Hematopoietic multipotent progenitor cell treated with erythropoietin and hydrocortisone succinate and interleukin-3 and kit ligand, for 17 days (in vitro differentiated cells): ENCODE results near the gene IFNG.
"Not testable (repeated sequence)": the region's sequence is repeated elsewhere in the genome, so short reads cannot be mapped to it uniquely, and the experiment has no call there.

Experiments
- DNase-seq: peaks from one replicate; pipeline ENCODE4 v3.0.0-alpha.2; 2015; ENCODE audit warnings: low spot score

IFNG gene

GRCh38 chr12:68159681-68160304 is at the start of gene IFNG:
IFNG (minus strand) TSS chr12:68159740; CDS start chr12:68159615, 125 bp downstream.
- no peak for DNase-seq

- not testable (repeated sequence) for DNase-seq
These were observed 49.6 kb upstream of the IFNG start for GRCh38 chr12:68209048-68209728.

GRCh38 chr12:68207276-68207675 is 47.7 kb upstream of the IFNG start:
- DNase-seq = no peak

DNA sequence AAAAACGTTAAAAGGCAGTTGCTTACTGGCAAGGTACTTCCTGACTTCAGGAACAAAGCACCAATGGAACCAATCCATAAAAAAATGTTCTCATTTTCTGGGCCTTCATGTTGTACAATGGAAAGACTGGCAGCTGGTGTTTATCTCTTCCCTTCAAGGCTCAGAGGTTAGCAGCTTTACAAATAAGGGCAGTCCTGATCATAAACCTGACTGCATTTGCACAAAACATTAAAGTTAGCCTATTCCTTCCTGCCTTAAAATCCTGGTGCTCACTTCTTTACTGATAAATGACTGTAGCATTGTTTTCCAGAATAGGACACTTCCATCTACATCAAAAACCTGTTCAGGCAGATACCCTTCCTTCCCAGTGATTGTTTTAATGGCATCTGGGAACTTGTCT is 46.9 kb upstream of the IFNG start:
- no peak for DNase-seq

DNA sequence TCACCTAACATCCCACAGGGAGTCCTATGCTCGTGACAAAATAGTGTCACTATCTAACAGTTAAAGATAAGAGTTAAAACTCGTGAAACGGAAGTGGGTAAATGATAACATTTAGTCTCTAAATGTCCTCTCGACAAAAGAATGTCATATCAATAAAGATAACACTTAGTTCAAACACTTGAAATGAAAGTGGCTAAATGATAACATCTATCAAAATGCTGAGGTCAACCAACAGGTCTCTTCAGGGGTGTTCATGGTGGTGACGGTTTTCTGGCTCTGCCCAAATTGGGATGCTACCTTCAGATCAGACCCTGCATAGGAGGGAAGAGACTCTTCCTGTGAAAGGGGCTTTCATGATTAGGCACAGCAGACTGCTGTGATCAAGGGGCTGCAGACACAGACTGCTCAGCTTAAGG is 43.9 kb upstream of the IFNG start:
- no peak for DNase-seq

GRCh38 chr12:68200854-68201253 is 41.3 kb upstream of the IFNG start:
- DNase-seq = no peak

- DNase-seq = no peak
These were observed 39.6 kb upstream of the IFNG start for GRCh38 chr12:68199127-68199526.

- no peak for DNase-seq
These were observed 39.1 kb upstream of the IFNG start for GRCh38 chr12:68198507-68199086.

GRCh38 chr12:68190301-68190700 is 30.8 kb upstream of the IFNG start:
- no peak for DNase-seq

GRCh38 chr12:68189821-68190242 is 30.3 kb upstream of the IFNG start:
- DNase-seq = no peak

- DNase-seq = no peak
These were observed 26.1 kb upstream of the IFNG start for GRCh38 chr12:68185598-68185997.

GRCh38 chr12:68180792-68181744 is 21.5 kb upstream of the IFNG start:
- no peak for DNase-seq

- DNase-seq = no peak
These were observed 19.4 kb upstream of the IFNG start for GRCh38 chr12:68178774-68179439.

- no peak for DNase-seq
These were observed 18.6 kb upstream of the IFNG start for GRCh38 chr12:68178184-68178583.

DNA sequence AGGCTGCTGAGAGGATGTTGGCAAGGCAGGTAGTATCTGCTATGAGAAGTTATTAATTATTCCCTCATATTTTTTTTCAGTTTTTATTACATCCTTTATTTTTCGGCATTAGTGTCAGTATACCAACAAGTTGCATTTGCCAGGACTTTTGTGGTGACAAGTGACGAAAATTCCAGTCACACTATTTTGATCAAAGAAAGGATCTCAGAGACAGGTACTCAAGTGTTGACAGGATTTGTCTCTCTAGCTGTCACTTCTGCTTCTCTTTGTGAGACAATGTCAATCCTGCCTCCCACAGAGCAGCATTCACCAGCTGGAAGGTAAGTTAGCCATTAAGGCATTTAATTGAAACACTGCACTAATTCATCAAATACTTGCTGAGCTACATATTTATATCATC is 18.0 kb upstream of the IFNG start:
- no peak for DNase-seq

DNA sequence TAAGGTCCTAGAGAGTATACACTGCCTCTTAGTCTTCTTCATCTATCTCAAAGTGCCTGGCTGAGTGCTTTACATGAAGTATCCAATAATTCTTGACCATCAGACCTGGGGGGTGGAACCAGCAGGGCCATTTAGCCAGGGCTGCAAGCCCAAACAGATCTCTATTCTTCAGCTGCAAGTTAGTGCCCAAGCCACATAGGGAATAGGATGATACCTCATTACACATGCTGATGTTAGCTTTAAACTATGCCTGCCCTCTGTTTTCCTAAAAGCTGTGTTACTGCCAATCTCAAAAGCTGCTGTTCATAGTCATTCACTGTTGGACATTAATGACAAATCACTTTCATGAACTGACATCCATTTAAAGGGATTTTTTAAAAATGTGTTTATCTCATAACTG is 16.7 kb upstream of the IFNG start:
- no peak for DNase-seq

GRCh38 chr12:68175557-68176061 is 16.1 kb upstream of the IFNG start:
- no peak for DNase-seq

DNA sequence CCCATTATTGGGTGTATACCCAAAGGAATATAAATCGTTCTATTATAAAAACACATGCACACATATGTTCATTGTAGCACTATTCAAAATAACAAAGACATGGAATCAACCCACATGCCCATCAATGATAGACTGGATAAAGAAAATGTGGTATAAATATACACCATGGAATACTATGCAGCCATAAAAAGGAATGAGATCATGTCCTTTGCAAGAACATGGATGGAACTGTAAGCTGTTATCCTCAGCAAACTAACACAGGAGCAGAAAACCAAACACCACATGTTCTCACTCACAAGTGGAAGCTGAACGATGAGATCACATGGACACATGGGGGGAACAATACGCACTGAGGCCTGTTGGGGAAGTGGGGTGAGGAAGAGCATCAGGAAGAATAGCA is 15.2 kb upstream of the IFNG start:
- DNase-seq = not testable (repeated sequence)

GRCh38 chr12:68173792-68174191 is 14.3 kb upstream of the IFNG start:
- no peak for DNase-seq

GRCh38 chr12:68170726-68171125 is 11.2 kb upstream of the IFNG start:
- no peak for DNase-seq

DNA sequence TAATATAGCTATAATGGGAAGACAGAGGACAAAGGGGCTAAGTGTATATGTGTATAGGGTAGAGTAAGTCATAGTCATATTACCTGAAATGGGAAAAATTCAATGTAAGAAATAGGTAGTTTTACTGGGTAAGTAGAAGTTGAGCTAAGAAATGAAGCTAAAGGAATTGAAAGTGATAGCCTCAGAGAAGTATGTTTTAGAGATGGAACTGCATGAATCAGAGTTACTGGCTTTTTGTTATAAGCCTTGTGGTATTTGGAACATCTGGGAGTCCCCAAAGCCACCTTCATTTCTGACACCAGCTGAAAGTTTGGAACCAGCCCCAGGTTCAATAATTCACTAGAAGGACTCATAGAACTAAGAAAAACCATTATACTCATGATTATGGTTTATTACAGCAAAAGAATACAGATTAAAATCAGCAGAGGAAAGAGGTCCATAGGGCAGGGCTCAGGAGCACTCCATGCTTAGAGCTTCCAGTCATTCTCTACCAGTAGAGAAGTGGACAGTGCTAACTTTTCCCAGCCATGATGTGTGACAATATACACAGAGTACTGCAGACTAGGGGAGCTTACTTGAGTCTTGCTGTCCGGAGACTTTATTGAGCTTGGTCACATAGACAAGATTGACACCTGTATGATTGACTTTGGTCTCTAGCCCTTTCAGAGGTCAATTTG is 9.8 kb upstream of the IFNG start:
- DNase-seq = no peak
